ENCODE measurements around the gene LGI1. TPM values are rescaled to one million over a fixed set of nuclear protein-coding genes. Genes with fewer than 3 reads are reported as not detected.

The LGI1 gene
- total RNA-seq, 1 donor from 2014 or later = not detected

DNA sequence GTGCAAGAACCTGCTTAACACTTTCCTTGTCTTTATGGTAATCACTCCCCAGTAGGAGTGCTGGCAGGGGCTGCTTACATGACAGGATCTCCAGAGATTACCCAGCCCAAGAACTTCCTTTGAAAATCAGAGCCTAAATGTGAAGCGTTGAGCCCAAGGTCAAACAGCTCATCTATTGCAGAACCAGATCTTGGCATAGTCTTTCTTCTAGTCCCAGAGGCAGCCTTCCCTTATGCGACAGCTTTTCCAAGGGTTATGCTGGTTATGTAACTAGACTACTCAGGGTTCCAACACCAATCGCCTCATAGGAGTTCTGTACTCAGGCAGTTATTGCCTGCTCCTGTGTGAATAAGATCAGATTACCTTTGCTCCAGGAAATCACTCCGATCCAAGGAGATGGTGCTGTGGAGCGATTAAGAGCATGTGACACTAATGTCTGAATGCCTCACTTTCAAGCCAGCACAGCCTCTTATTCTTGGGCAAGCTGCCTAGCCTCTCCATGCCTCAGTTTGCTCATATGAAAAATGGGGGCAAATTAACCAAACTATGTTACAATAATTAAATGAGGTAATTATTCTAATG, 8.4 kb upstream of the LGI1 start:
- H3K36me3 ChIP-seq = no peaks in the 10 kb centered on the region
- no peak overlapping the region for H3K4me3 ChIP-seq
- intact Hi-C loops (cut with micrococcal nuclease) = no loop called here
- peaks cover 5% of the 10 kb centered on the region for H3K4me1 ChIP-seq
- H3K27me3 ChIP-seq (ENCODE audit: low read depth) = peaks cover 12% of the 10 kb centered on the region
- TF ChIP-seq, protein P1, sequence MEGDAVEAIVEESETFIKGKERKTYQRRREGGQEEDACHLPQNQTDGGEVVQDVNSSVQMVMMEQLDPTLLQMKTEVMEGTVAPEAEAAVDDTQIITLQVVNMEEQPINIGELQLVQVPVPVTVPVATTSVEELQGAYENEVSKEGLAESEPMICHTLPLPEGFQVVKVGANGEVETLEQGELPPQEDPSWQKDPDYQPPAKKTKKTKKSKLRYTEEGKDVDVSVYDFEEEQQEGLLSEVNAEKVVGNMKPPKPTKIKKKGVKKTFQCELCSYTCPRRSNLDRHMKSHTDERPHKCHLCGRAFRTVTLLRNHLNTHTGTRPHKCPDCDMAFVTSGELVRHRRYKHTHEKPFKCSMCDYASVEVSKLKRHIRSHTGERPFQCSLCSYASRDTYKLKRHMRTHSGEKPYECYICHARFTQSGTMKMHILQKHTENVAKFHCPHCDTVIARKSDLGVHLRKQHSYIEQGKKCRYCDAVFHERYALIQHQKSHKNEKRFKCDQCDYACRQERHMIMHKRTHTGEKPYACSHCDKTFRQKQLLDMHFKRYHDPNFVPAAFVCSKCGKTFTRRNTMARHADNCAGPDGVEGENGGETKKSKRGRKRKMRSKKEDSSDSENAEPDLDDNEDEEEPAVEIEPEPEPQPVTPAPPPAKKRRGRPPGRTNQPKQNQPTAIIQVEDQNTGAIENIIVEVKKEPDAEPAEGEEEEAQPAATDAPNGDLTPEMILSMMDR (IDR thresholded peaks at IDR 0.05; ENCODE audit: borderline replicate concordance) = no peak
- no peaks in the 10 kb centered on the region for H3K9me3 ChIP-seq (replicated peaks)
- DNase-seq = no peak
- H3K27ac ChIP-seq (replicated peaks) = no peak overlapping the region

DNA sequence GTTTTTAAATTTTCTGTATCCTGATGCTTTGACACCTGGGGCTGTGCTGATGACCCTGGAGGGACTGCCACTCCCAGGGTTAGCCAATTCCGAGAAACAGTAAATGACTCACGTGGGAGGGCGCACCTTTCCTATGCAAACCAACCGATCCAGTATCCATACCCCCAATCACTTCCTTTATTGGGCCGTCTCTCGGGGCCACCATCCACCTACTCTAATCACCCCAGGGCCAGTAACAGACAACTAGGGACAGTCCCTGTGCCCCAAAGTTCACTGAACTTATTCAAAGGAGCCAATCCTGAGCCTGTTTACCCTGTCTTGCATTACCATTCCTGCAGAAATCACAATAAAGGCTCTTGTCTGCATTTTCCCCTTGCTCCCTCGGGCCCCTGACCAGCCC, 6.6 kb upstream of the LGI1 start:
- intact Hi-C loops (cut with micrococcal nuclease) = no loop called here
- TF ChIP-seq, protein P1 (IDR thresholded peaks at IDR 0.05; ENCODE audit: borderline replicate concordance) = no peak
- Histone ChIP-seq H3K9me3 (replicated peaks) (no peaks in the 10 kb centered on the region), H3K27ac (replicated peaks) (no peak overlapping the region), H3K36me3 (no peaks in the 10 kb centered on the region), H3K4me1 (peaks cover 5% of the 10 kb centered on the region), H3K4me3 (no peak overlapping the region), H3K27me3 (ENCODE audit: low read depth) (peaks cover 28% of the 10 kb centered on the region)
- no peak for DNase-seq

DNA sequence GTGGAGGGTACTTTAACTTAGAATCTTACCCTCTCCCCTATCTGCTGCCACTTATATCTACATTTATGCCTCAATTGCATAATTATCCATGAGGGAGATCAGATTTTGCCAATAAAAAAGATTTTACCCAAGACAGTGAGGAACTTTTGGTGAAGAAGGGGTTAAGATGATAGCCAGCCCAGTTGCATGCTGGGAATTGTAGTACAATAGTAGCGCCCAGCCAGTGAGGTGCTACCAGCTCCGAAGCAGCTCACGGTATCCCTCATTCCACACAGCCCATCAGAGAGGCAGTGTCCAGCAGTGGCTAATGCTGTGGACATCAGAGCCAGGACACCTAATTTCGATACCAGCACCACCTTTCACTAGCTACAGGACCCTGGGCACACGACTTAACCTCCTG, 5.9 kb upstream of the LGI1 start:
- intact Hi-C loops (cut with micrococcal nuclease) = no loop called here
- Histone ChIP-seq H3K27ac (replicated peaks) (no peak overlapping the region), H3K4me1 (peaks cover 5% of the 10 kb centered on the region), H3K9me3 (replicated peaks) (no peaks in the 10 kb centered on the region), H3K36me3 (no peaks in the 10 kb centered on the region), H3K27me3 (ENCODE audit: low read depth) (peaks cover 35% of the 10 kb centered on the region), H3K4me3 (peak overlapping the region; percentile 35)
- no peak for DNase-seq
- TF ChIP-seq, protein P1 (IDR thresholded peaks at IDR 0.05; ENCODE audit: borderline replicate concordance) = no peak

DNA sequence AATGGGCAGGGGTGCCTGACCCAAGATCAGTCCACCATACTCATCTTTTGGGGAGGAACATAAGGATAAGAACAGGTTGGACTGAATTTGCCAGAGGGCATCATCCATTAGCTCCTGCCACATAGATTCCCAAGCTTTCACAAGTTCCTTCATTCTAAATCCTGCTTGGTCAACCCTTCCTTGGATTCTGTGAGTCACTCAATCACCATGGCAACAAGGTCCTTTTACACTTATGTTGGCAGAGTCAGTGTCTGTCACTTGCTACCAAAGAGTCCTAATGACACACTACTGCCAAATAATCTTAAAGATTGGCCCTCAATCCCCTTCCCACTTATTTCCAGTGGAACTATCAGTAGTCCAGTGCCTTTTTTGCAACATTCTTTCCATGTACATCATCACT, 5.0 kb upstream of the LGI1 start:
- H3K36me3 ChIP-seq = no peaks in the 10 kb centered on the region
- intact Hi-C loops (cut with micrococcal nuclease) = no loop called here
- no peak for DNase-seq
- peaks cover 7% of the 10 kb centered on the region for H3K4me1 ChIP-seq
- H3K9me3 ChIP-seq (replicated peaks) = no peaks in the 10 kb centered on the region
- H3K4me3 ChIP-seq = no peak overlapping the region
- TF ChIP-seq, protein P1 (IDR thresholded peaks at IDR 0.05; ENCODE audit: borderline replicate concordance) = no peak
- H3K27me3 ChIP-seq (ENCODE audit: low read depth) = peaks cover 44% of the 10 kb centered on the region
- no peak overlapping the region for H3K27ac ChIP-seq (replicated peaks)

DNA sequence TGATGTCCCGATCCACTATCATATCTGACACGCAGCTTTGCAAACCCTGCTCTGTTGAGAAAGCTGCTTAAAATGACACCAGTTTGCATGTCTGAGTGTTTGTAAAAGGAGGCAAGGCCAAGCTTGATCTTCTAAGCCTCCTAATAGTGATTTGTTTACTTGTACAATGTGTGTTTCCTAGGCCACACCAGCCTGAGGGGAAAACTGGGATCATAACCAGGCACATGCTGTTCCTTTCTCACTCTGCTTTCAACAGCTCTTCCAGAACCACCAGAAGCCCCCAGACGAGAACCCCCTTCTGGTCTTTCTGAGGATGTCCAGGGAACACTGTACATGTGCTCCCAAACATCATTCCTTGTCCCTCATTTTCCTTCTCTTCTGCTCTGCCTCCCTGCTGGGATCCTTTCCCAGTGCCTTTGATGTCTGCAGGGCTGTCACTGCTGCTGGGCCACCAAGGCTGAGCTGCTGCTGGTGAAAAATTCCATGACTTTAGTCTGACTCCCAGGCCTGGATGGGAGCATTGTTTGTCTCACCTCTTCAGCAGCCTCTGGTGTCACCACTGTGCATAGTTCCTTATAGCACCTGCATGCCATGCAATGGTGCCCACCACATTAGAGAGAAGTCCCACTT, 4.0 kb upstream of the LGI1 start:
- Histone ChIP-seq H3K4me1 (peaks cover 12% of the 10 kb centered on the region), H3K4me3 (no peak overlapping the region), H3K27ac (replicated peaks) (no peak overlapping the region), H3K9me3 (replicated peaks) (no peaks in the 10 kb centered on the region), H3K27me3 (ENCODE audit: low read depth) (peaks cover 53% of the 10 kb centered on the region), H3K36me3 (no peaks in the 10 kb centered on the region)
- DNase-seq = no peak
- TF ChIP-seq, protein P1 (IDR thresholded peaks at IDR 0.05; ENCODE audit: borderline replicate concordance) = no peak
- intact Hi-C loops (cut with micrococcal nuclease) = no loop called here
